A549 (cell line): ENCODE results near the gene BPIFB2.

Experiments used
- BHLHE40 ChIP-seq: IDR thresholded peaks from 2 replicates; pipeline ENCODE4 v1.6.1; 2012; ENCODE audit warnings: low read depth, low read length, inconsistent platforms
- CBX8 ChIP-seq: fragments of 200-600 bp; sonication (generic); IDR thresholded peaks from 2 replicates; pipeline ENCODE4 v1.6.1; 2016
- MYC ChIP-seq: IDR thresholded peaks from 2 replicates; pipeline ENCODE4 v1.6.1; 2012; ENCODE audit warnings: mild to moderate bottlenecking, inconsistent platforms, low read length, improper control_type of control experiment, borderline replicate concordance
- POLR2A ChIP-seq: IDR thresholded peaks from 2 replicates; pipeline ENCODE4 v1.6.1; 2012; ENCODE audit warnings: mild to moderate bottlenecking, low read length
- RAD21 ChIP-seq, 2 experiments: fragments of >200 bp in 1 of 2; sonication (Bioruptor Twin) in 1 of 2; formaldehyde crosslinking in 1 of 2; IDR thresholded peaks in 1 of 2; conservative IDR thresholded peaks in 1 of 2; 2 replicates in 1 of 2; 3 replicates in 1 of 2; pipeline ENCODE4 v1.6.1; 2012 to 2018; ENCODE audit warnings: inconsistent platforms in 1 of 2
- RFX5 ChIP-seq: fragments of 450-650 bp; IDR thresholded peaks from 2 replicates; pipeline ENCODE4 v1.7.1; 2014; ENCODE audit warnings: antibody characterized with exemption, mild to moderate bottlenecking, moderate library complexity
- USF2 ChIP-seq: fragments of 450-650 bp; IDR thresholded peaks from 2 replicates; pipeline ENCODE4 v1.6.1; 2014; ENCODE audit warnings: antibody characterized with exemption
- ZSCAN20 ChIP-seq: fragments of 250-450 bp; sonication (Bioruptor Pico); IDR thresholded peaks from 2 replicates; pipeline ENCODE4 v1.8.0; 2022; ENCODE audit warnings: mild to moderate bottlenecking, moderate library complexity
- TF ChIP-seq, protein P1 (sequence below): fragments of >200 bp; sonication (Bioruptor Twin); formaldehyde crosslinking; IDR thresholded peaks from 3 replicates; pipeline ENCODE4 v1.5.1; 2016
- TF ChIP-seq, protein P2 (sequence below): IDR thresholded peaks from 2 replicates; pipeline ENCODE4 v1.6.1; 2012
- TF ChIP-seq, protein P3 (sequence below): IDR thresholded peaks from 2 replicates; pipeline ENCODE4 v1.6.1; 2012
- TF ChIP-seq, protein P4 (sequence below): fragments of 200-600 bp; sonication (generic); IDR thresholded peaks from 2 replicates; pipeline ENCODE4 v1.6.1; 2016; ENCODE audit warnings: antibody characterized with exemption, mild to moderate bottlenecking, moderate library complexity

GRCh38 chr20:33023439-33024242 is 16.1 kb downstream of the BPIFB2 start:
- TF ChIP-seq, protein P1, sequence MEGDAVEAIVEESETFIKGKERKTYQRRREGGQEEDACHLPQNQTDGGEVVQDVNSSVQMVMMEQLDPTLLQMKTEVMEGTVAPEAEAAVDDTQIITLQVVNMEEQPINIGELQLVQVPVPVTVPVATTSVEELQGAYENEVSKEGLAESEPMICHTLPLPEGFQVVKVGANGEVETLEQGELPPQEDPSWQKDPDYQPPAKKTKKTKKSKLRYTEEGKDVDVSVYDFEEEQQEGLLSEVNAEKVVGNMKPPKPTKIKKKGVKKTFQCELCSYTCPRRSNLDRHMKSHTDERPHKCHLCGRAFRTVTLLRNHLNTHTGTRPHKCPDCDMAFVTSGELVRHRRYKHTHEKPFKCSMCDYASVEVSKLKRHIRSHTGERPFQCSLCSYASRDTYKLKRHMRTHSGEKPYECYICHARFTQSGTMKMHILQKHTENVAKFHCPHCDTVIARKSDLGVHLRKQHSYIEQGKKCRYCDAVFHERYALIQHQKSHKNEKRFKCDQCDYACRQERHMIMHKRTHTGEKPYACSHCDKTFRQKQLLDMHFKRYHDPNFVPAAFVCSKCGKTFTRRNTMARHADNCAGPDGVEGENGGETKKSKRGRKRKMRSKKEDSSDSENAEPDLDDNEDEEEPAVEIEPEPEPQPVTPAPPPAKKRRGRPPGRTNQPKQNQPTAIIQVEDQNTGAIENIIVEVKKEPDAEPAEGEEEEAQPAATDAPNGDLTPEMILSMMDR = no peak
- TF ChIP-seq RFX5 = no peak
- TF ChIP-seq, protein P2, sequence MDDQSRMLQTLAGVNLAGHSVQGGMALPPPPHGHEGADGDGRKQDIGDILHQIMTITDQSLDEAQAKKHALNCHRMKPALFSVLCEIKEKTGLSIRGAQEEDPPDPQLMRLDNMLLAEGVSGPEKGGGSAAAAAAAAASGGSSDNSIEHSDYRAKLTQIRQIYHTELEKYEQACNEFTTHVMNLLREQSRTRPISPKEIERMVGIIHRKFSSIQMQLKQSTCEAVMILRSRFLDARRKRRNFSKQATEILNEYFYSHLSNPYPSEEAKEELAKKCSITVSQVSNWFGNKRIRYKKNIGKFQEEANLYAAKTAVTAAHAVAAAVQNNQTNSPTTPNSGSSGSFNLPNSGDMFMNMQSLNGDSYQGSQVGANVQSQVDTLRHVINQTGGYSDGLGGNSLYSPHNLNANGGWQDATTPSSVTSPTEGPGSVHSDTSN = no peak
- no peak for TF ChIP-seq RAD21 (conservative IDR thresholded peaks at IDR 0.05 in 1 of 2, IDR thresholded peaks at IDR 0.05 in 1 of 2)
- TF ChIP-seq POLR2A = no peak
- TF ChIP-seq ZSCAN20 = no peak
- TF ChIP-seq USF2 = no peak
- TF ChIP-seq, protein P3, sequence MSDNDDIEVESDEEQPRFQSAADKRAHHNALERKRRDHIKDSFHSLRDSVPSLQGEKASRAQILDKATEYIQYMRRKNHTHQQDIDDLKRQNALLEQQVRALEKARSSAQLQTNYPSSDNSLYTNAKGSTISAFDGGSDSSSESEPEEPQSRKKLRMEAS = no peak
- TF ChIP-seq MYC = no peak
- no peak for TF ChIP-seq BHLHE40
- TF ChIP-seq, protein P4, sequence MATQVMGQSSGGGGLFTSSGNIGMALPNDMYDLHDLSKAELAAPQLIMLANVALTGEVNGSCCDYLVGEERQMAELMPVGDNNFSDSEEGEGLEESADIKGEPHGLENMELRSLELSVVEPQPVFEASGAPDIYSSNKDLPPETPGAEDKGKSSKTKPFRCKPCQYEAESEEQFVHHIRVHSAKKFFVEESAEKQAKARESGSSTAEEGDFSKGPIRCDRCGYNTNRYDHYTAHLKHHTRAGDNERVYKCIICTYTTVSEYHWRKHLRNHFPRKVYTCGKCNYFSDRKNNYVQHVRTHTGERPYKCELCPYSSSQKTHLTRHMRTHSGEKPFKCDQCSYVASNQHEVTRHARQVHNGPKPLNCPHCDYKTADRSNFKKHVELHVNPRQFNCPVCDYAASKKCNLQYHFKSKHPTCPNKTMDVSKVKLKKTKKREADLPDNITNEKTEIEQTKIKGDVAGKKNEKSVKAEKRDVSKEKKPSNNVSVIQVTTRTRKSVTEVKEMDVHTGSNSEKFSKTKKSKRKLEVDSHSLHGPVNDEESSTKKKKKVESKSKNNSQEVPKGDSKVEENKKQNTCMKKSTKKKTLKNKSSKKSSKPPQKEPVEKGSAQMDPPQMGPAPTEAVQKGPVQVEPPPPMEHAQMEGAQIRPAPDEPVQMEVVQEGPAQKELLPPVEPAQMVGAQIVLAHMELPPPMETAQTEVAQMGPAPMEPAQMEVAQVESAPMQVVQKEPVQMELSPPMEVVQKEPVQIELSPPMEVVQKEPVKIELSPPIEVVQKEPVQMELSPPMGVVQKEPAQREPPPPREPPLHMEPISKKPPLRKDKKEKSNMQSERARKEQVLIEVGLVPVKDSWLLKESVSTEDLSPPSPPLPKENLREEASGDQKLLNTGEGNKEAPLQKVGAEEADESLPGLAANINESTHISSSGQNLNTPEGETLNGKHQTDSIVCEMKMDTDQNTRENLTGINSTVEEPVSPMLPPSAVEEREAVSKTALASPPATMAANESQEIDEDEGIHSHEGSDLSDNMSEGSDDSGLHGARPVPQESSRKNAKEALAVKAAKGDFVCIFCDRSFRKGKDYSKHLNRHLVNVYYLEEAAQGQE = no peak
- no peak for TF ChIP-seq CBX8
